ENCODE measurements around the gene PATZ1. TPM values are rescaled to one million over a fixed set of nuclear protein-coding genes. Genes with fewer than 3 reads are reported as not detected.

The PATZ1 gene
- total RNA-seq, 1 donor from 2014 or later: 34.4 TPM

DNA sequence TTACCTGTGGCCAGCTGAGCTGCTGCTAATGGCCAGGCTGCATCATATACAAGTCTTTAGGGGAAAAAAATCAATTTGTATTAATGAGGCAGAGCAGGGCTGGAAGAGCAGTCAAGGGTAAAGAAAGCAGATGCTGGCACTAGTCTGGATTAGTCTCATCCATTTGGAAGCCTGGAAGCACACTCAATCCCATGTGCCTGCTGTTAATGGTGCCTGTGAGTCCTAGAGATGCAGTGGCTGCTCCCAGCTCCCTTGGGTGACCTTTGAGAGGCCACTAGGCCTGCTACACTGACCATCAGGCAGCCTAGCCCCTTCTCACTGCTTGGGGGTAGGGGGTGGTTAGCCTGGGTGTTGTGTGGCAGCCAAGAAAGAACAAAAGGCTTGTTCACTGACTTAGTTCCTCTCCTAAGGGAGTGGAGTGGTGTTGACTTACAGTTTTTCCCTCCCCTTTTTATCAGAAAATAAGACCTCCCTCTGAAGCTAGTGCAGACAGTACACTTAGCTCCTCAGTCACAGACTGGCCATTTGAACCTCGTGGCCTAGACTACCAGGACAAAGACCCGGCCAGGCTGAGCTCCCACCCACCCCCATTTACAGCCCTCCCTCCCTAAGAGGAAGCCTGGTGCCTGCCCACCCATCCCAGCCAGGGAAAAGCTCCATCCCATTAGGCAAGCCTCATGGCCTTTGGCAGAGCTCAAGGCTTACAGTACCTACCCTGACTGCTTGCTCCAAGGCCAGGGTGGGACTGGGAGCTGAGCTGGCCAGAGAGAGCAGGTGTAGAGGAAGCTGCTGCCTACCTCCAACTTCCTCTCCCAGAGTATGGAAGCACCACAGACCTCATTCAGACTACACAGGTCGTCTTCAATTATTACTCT lies 61.6 kb downstream of the PATZ1 start:
- intact Hi-C loops (cut with micrococcal nuclease): no loop called here

DNA sequence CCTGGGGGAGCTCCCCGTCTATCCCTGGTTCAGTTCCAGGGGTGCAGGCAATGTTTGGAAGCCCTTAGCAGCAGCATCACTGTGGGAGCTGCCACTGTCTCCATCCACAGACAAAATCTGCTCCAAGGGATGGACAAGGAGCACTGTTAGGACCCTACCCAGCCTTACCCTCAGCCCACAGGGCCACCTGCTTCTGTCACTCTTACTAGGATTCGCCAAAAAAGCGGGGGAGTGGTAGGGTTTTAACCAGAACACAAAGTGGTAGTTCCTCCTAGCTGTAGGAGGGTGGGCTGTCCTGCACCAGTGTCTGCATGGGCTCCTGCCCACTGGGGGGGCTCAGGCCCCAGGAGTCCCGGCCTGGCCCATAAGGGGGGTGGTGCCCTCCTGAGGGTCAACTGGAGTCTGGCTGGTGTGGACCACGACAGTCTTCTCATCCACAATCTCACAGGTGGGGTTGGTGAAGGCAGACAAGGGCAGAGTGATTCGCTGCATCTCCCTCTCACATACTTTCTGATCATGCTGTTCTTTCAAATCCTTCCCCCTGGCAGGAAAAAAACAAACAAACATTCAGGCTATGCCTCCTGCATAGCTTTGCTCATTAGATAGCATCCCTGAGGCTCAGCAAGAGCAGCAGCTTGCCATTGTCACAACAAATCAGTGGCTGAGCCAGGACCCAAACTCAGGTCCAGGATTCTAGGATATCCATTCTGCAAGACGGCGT lies 63.2 kb downstream of the PATZ1 start:
- intact Hi-C loops (cut with micrococcal nuclease): no loop called here

DNA sequence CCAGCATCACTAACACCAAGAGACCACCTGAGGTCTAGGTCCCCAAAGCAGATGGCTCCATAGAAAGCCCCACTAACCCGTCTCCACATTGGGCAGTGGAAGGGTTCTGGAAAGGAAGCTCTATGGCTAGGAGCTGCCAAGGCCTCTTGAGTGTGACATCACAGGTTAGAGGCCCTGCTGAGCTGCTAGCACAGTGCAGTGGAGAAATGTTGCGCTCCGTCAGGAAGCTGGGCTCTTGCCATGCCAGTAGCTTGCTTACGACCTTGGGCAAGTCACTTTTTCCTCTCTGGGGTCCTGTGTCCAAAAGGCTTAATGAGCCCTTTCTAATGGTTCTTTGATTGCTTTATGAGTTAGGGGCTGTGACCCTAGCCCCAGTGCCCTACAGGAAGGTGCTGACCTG lies 64.4 kb downstream of the PATZ1 start:
- intact Hi-C loops (cut with micrococcal nuclease): no loop called here

DNA sequence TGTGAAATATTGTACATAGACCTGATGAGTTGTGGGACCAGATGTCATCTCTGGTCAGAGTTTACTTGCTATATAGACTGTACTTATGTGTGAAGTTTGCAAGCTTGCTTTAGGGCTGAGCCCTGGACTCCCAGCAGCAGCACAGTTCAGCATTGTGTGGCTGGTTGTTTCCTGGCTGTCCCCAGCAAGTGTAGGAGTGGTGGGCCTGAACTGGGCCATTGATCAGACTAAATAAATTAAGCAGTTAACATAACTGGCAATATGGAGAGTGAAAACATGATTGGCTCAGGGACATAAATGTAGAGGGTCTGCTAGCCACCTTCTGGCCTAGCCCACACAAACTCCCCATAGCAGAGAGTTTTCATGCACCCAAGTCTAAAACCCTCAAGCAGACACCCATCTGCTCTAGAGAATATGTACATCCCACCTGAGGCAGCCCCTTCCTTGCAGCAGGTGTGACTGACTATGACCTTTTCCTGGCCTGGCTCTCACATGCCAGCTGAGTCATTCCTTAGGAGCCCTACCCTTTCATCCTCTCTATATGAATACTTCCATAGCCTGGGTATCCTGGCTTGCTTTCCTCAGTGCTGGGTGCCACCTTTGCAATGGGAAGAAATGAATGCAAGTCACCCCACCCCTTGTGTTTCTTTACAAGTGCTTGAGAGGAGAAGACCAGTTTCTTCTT lies 66.2 kb downstream of the PATZ1 start:
- intact Hi-C loops (cut with micrococcal nuclease): no loop called here

DNA sequence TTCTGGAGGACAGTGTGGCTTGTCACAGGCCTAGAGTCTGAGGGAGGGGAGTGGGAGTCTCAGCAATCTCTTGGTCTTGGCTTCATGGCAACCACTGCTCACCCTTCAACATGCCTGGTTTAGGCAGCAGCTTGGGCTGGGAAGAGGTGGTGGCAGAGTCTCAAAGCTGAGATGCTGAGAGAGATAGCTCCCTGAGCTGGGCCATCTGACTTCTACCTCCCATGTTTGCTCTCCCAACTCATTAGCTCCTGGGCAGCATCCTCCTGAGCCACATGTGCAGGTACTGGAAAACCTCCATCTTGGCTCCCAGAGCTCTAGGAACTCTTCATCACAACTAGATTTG lies 66.8 kb downstream of the PATZ1 start:
- intact Hi-C loops (cut with micrococcal nuclease): no loop called here

DNA sequence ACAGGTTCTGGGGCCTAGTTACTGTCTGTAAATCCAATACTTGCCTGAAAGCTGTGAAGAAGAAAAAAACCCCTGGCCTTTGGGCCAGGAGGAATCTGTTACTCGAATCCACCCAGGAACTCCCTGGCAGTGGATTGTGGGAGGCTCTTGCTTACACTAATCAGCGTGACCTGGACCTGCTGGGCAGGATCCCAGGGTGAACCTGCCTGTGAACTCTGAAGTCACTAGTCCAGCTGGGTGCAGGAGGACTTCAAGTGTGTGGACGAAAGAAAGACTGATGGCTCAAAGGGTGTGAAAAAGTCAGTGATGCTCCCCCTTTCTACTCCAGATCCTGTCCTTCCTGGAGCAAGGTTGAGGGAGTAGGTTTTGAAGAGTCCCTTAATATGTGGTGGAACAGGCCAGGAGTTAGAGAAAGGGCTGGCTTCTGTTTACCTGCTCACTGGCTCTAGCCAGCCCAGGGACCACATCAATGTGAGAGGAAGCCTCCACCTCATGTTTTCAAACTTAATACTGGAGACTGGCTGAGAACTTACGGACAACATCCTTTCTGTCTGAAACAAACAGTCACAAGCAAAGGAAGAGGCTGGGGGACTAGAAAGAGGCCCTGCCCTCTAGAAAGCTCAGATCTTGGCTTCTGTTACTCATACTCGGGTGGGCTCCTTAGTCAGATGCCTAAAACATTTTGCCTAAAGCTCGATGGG lies 67.4 kb downstream of the PATZ1 start:
- intact Hi-C loops (cut with micrococcal nuclease): no loop called here

DNA sequence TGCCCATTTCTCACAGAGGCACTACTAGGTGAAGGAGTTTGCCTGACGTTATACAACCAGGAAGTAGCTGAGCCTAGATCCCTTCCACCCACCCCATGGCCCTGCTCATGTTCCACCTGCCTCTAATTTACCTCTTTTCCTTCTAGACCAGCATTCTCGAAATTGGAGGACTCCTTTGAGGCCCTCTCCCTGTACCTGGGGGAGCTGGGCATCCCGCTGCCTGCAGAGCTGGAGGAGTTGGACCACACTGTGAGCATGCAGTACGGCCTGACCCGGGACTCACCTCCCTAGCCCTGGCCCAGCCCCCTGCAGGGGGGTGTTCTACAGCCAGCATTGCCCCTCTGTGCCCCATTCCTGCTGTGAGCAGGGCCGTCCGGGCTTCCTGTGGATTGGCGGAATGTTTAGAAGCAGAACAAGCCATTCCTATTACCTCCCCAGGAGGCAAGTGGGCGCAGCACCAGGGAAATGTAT lies 68.0 kb downstream of the PATZ1 start:
- intact Hi-C loops (cut with micrococcal nuclease): no loop called here

DNA sequence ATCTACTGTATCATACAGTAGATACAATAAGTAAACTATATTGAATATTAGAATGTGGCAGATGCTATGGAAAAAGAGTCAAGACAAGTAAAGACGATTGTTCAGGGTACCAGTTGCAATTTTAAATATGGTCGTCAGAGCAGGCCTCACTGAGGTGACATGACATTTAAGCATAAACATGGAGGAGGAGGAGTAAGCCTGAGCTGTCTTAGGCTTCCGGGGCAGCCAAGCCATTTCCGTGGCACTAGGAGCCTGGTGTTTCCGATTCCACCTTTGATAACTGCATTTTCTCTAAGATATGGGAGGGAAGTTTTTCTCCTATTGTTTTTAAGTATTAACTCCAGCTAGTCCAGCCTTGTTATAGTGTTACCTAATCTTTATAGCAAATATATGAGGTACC lies 68.4 kb downstream of the PATZ1 start:
- intact Hi-C loops (cut with micrococcal nuclease): no loop called here

DNA sequence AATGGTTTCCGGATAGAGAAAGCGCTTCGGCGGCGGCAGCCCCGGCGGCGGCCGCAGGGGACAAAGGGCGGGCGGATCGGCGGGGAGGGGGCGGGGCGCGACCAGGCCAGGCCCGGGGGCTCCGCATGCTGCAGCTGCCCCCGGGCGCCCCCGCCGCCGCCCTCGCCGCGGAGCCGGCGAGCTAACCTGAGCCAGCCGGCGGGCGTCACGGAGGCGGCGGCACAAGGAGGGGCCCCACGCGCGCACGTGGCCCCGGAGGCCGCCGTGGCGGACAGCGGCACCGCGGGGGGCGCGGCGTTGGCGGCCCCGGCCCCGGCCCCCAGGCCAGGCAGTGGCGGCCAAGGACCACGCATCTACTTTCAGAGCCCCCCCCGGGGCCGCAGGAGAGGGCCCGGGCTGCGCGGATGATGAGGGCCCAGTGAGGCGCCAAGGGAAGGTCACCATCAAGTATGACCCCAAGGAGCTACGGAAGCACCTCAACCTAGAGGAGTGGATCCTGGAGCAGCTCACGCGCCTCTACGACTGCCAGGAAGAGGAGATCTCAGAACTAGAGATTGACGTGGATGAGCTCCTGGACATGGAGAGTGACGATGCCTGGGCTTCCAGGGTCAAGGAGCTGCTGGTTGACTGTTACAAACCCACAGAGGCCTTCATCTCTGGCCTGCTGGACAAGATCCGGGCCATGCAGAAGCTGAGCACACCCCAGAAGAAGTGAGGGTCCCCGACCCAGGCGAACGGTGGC lies 69.5 kb downstream of the PATZ1 start:
- intact Hi-C loops (cut with micrococcal nuclease): no loop called here

Other genes with a start within 250 kb of the PATZ1 start
- 2.8 and 5.8 TPM in 2 replicates for gene SELENOM, start 238.8 kb downstream of the PATZ1 start, total RNA-seq
- gene INPP5J, start 223.4 kb downstream of the PATZ1 start, total RNA-seq: 0.30 TPM in 1 of 2 replicates, not detected in the other
- not detected in 2 replicates for gene PLA2G3, start 205.8 kb downstream of the PATZ1 start, total RNA-seq
- 18.2 and 19.6 TPM in 2 replicates for gene RNF185, start 186.2 kb downstream of the PATZ1 start, total RNA-seq
- 48.5 and 50.2 TPM in 2 replicates for gene LIMK2, start 134.0 kb downstream of the PATZ1 start, total RNA-seq
- 25.7 and 26.9 TPM in 2 replicates for gene PIK3IP1, start 53.9 kb downstream of the PATZ1 start, total RNA-seq
- gene DRG1, start 53.3 kb upstream of the PATZ1 start, total RNA-seq: 83.0 and 88.7 TPM in 2 replicates
- 35.3 and 42.3 TPM in 2 replicates for gene EIF4ENIF1, start 143.5 kb upstream of the PATZ1 start, total RNA-seq
- gene SFI1, start 150.2 kb upstream of the PATZ1 start, total RNA-seq: 169 and 188 TPM in 2 replicates

Measured in T-helper 2 cell treated with Interferon-gamma antibody and Interleukin-4, amounts not matched to agents 100 ng/mL and 5 ng/mL, for 36 hours (primary cell).